CD4-positive, alpha-beta memory T cell (primary cell): ENCODE measurements around the gene IGF2BP2. TPM values are rescaled to one million over a fixed set of nuclear protein-coding genes. Genes with fewer than 3 reads are reported as not detected.

Experiments used
- CTCF ChIA-PET: fragments of 350-600 bp; sonication (Branson Sonifier 250); formaldehyde crosslinking; loops from one replicate; lab custom pipeline; 2021; ENCODE audit warnings: inconsistent platforms; ENCODE audit not compliant: partially characterized antibody; lab: Charles Lee
- POLR2A ChIA-PET: fragments of 350-600 bp; sonication (Branson Sonifier 250); formaldehyde crosslinking; loops from one replicate; lab custom pipeline; 2021; ENCODE audit not compliant: partially characterized antibody; lab: Charles Lee
- DNase-seq, 5 donors: peaks; one replicate each; pipeline versions ENCODE4 v3.0.0 to v3.0.0-alpha.2; 2020 to 2022; ENCODE audit warnings: mixed read lengths in 1 of 5
- H3K27ac ChIP-seq: one replicate; pipeline ENCODE4 v1.7.0; 2013; ENCODE audit warnings: low read depth, low read length
- H3K27me3 ChIP-seq: 2 replicates; pipeline ENCODE4 v1.7.0; 2013; ENCODE audit warnings: mild to moderate bottlenecking, low read length, moderate library complexity; ENCODE audit not compliant: insufficient read depth
- H3K36me3 ChIP-seq: 2 replicates; pipeline ENCODE4 v1.7.0; 2013; ENCODE audit warnings: mild to moderate bottlenecking, low read length, moderate library complexity; ENCODE audit not compliant: insufficient read depth
- H3K4me1 ChIP-seq: 2 replicates; pipeline ENCODE4 v1.7.0; 2013; ENCODE audit warnings: mild to moderate bottlenecking, low read length, moderate library complexity; ENCODE audit not compliant: insufficient read depth
- H3K4me3 ChIP-seq, 2 donors: one replicate each; pipeline ENCODE4 v1.7.0; 2013; ENCODE audit warnings: low read length in 2 of 2, mild to moderate bottlenecking in 1 of 2
- H3K9me3 ChIP-seq, 2 donors: one replicate each; pipeline ENCODE4 v1.7.0; 2013; ENCODE audit warnings: low read length in 2 of 2, control low read depth in 1 of 2; ENCODE audit not compliant: control insufficient read depth in 1 of 2
- H3K27ac Mint-ChIP-seq, 7 donors: one replicate each; pipeline ENCODE4 v1.8.0; 2020 to 2021; ENCODE audit warnings: mixed read lengths in 7 of 7, mild to moderate bottlenecking in 6 of 7, inconsistent platforms in 3 of 7, moderate library complexity in 3 of 7
- H3K27me3 Mint-ChIP-seq, 2 donors: one replicate each; pipeline ENCODE4 v1.8.0; 2020 to 2021; ENCODE audit warnings: mixed read lengths in 2 of 2
- H3K36me3 Mint-ChIP-seq, 2 donors: one replicate each; pipeline ENCODE4 v1.8.0; 2020 to 2021; ENCODE audit warnings: mixed read lengths in 2 of 2, inconsistent platforms in 1 of 2, mild to moderate bottlenecking in 1 of 2
- H3K4me1 Mint-ChIP-seq, 4 donors: one replicate each; pipeline ENCODE4 v1.8.0; 2020 to 2021; ENCODE audit warnings: mixed read lengths in 4 of 4, mild to moderate bottlenecking in 1 of 4
- H3K4me3 Mint-ChIP-seq, 8 donors: one replicate each; pipeline ENCODE4 v1.8.0; 2020 to 2021; ENCODE audit warnings: mixed read lengths in 8 of 8, mild to moderate bottlenecking in 7 of 8, moderate library complexity in 6 of 8, inconsistent platforms in 3 of 8
- H3K9me3 Mint-ChIP-seq, 8 donors: one replicate each; pipeline ENCODE4 v1.8.0; 2020 to 2021; ENCODE audit warnings: mixed read lengths in 8 of 8, mild to moderate bottlenecking in 5 of 8, inconsistent platforms in 3 of 8, moderate library complexity in 1 of 8
- intact Hi-C: fragments of 100-400 bp; cut with micrococcal nuclease; formaldehyde crosslinking; loops from one replicate; pipeline ENCODE4 v1.15.1; 2023
- microRNA-seq: library from miRNA; unstranded; fragments of <30 nt; microRNA quantifications from one replicate; pipeline ENCODE4 v1.2.0, GENCODE V29; 2021; ENCODE audit warnings: borderline replicate concordance, borderline number of aligned reads, borderline microRNAs expressed, mixed read lengths
- polyA plus RNA-seq, 2 donors: library from polyadenylated mRNA; unstranded; fragments of 300-500 nt; fragmentation: Illumina TruSeq; gene quantifications; one replicate each; pipeline ENCODE4 v1.2.3, GENCODE V29; 2021
- total RNA-seq, 2 experiments: library from RNA; stranded (reverse); gene quantifications; one replicate each; pipeline ENCODE4 v1.2.3, GENCODE V29; 2021

IGF2BP2 gene
- total and polyA plus RNA-seq, 4 experiments from 2014 or later, result not detected

- H3K9me3 Mint-ChIP-seq, result no peaks in the 10 kb centered on the region
- Histone ChIP-seq H3K9me3 (no peaks in the 10 kb centered on the region), H3K4me1 (no peaks in the 10 kb centered on the region), H3K27me3 (no peaks in the 10 kb centered on the region), H3K27ac (no peak overlapping the region), H3K36me3 (peaks cover 57% of the 10 kb centered on the region), H3K4me3 (no peak overlapping the region)
- ChIA-PET CTCF (no interaction called here), POLR2A (interaction anchor here (0.6 kb wide), 1 partner anchor 8 kb away, joined by 3 read pairs; no protein-coding TSS in a partner anchor)
- no peak overlapping the region for H3K4me3 Mint-ChIP-seq
- no peak for DNase-seq
- peaks cover 0 to 7% (median 4%) of the 10 kb centered on the region in 4 donors for H3K4me1 Mint-ChIP-seq
- no peaks in the 10 kb centered on the region for H3K27me3 Mint-ChIP-seq
- H3K27ac Mint-ChIP-seq, result peak overlapping the region in 1 of 7 donors; percentile 24
- H3K36me3 Mint-ChIP-seq, result peaks cover 62 to 66% of the 10 kb centered on the region in 2 donors
- intact Hi-C loops, result no loop called here
Measured at GRCh38 chr3:185606196-185606595, 218.6 kb downstream of the IGF2BP2 start.

DNA sequence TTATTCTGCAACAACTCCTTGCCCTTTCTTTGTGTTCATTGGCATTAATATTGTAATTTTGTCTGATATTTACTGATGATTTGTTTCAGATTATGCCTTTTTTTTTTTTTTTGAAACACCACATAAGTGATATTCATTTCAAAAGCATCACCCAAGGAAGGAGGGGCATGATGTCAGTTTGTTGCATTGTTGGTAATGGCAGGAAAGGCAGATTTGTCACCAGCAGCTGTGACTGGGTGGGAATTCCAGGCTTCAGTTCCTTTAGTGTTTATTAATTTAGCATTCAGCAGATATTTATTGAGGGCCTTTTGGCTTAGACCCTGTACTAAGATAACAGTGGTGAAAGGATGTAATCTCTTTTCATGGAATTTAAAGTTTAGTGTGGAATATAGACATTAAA is 219.3 kb downstream of the IGF2BP2 start:
- H3K9me3 ChIP-seq, result no peaks in the 10 kb centered on the region
- H3K4me1 ChIP-seq, result no peaks in the 10 kb centered on the region
- Mint-ChIP-seq H3K4me1 (peaks cover 0 to 7% (median 4%) of the 10 kb centered on the region in 4 donors), H3K9me3 (no peaks in the 10 kb centered on the region), H3K27ac (peak overlapping the region in 1 of 7 donors; percentile 63), H3K27me3 (no peaks in the 10 kb centered on the region), H3K4me3 (no peak overlapping the region), H3K36me3 (peaks cover 64 to 69% of the 10 kb centered on the region in 2 donors)
- POLR2A ChIA-PET, result interaction anchor here (0.6 kb wide), 1 partner anchor 8 kb away, joined by 3 read pairs; no protein-coding TSS in a partner anchor
- no peak overlapping the region for H3K4me3 ChIP-seq
- H3K27ac ChIP-seq, result no peak overlapping the region
- no peak for DNase-seq
- intact Hi-C loops, result no loop called here
- CTCF ChIA-PET, result interaction anchor here (1.4 kb wide), 1 partner anchor 30 kb away, joined by 4 read pairs; no protein-coding TSS in a partner anchor
- H3K27me3 ChIP-seq, result no peaks in the 10 kb centered on the region
- peaks cover 59% of the 10 kb centered on the region for H3K36me3 ChIP-seq

GRCh38 chr3:185595526-185595925 is 229.3 kb downstream of the IGF2BP2 start:
- H3K36me3 Mint-ChIP-seq, result peaks cover 20 to 43% of the 10 kb centered on the region in 2 donors
- Histone ChIP-seq H3K27ac (no peak overlapping the region), H3K4me3 (no peak overlapping the region), H3K4me1 (no peaks in the 10 kb centered on the region), H3K9me3 (no peaks in the 10 kb centered on the region), H3K36me3 (peaks cover 4% of the 10 kb centered on the region), H3K27me3 (no peaks in the 10 kb centered on the region)
- ChIA-PET POLR2A (interaction anchor here (1.6 kb wide), 1 partner anchor 10 kb away, joined by 6 read pairs; the partner anchor contains the start of gene SENP2), CTCF (interaction anchor here (0.8 to 1.3 kb wide), 3 partner anchors 14 to 65 kb away, joined by 3 to 6 read pairs (median 3); no protein-coding TSS in a partner anchor)
- no peak for DNase-seq
- intact Hi-C loops, result no loop called here
- peaks cover 0 to 10% (median 8%) of the 10 kb centered on the region in 4 donors for H3K4me1 Mint-ChIP-seq
- no peaks in the 10 kb centered on the region for H3K9me3 Mint-ChIP-seq
- H3K27me3 Mint-ChIP-seq, result no peaks in the 10 kb centered on the region
- H3K4me3 Mint-ChIP-seq, result no peak overlapping the region
- H3K27ac Mint-ChIP-seq, result peak overlapping the region in 1 of 7 donors; percentile 83

GRCh38 chr3:185594073-185594472 is 230.8 kb downstream of the IGF2BP2 start:
- Mint-ChIP-seq H3K36me3 (peaks cover 9 to 32% of the 10 kb centered on the region in 2 donors), H3K4me3 (no peak overlapping the region), H3K4me1 (peaks cover 0 to 10% (median 8%) of the 10 kb centered on the region in 4 donors), H3K9me3 (no peaks in the 10 kb centered on the region), H3K27me3 (no peaks in the 10 kb centered on the region), H3K27ac (no peak overlapping the region)
- Histone ChIP-seq H3K4me3 (no peak overlapping the region), H3K27me3 (no peaks in the 10 kb centered on the region), H3K36me3 (no peaks in the 10 kb centered on the region), H3K9me3 (no peaks in the 10 kb centered on the region), H3K27ac (no peak overlapping the region), H3K4me1 (peaks cover 2% of the 10 kb centered on the region)
- no peak for DNase-seq
- intact Hi-C loops, result no loop called here
- POLR2A ChIA-PET, result no interaction called here
- CTCF ChIA-PET, result interaction anchor here (0.8 kb wide), 1 partner anchor 28 kb away, joined by 3 read pairs; no protein-coding TSS in a partner anchor

Small RNA genes lying within 50 kb of the gene (microRNA-seq; reads per million reads assigned to microRNA genes)
- not detected for gene MIR548AQ

Other genes starting within 250 kb of the IGF2BP2 start
- gene SENP2, start 238.7 kb downstream of the IGF2BP2 start, total RNA-seq, result 10 to 100 TPM; 46.0 to 54.3 TPM
- 10 to 100 TPM; 11.5 to 20.2 TPM for gene SENP2, start 238.7 kb downstream of the IGF2BP2 start, polyA plus RNA-seq
- 100 to 1,000 TPM; 179 to 181 TPM for gene TRA2B, start 113.0 kb upstream of the IGF2BP2 start, total RNA-seq
- gene TRA2B, start 113.0 kb upstream of the IGF2BP2 start, polyA plus RNA-seq, result 100 to 1,000 TPM; 121 to 178 TPM